Spleen (tissue), 11 donors: ENCODE results near the gene STRN4. TPM values are rescaled to one million over a fixed set of nuclear protein-coding genes. Genes with fewer than 3 reads are reported as not detected.
"Not testable (repeated sequence)": the region's sequence is repeated elsewhere in the genome, so short reads cannot be mapped to it uniquely, and the experiment has no call there.

Experiments
- DNase-seq: peaks from one replicate; pipeline ENCODE4 v3.0.0-alpha.2; 2020
- H3K27ac ChIP-seq, 8 donors: fragments of 200-600 bp; sonication (generic) in 7 of 8; 1 replicate in 4 of 8; 2 replicates in 4 of 8; pipeline versions ENCODE4 v1.5.0 to v1.8.0; 2016 to 2021; ENCODE audit warnings: inconsistent platforms in 4 of 8, mild to moderate bottlenecking in 4 of 8, moderate library complexity in 1 of 8
- H3K27me3 ChIP-seq, 7 donors: fragments of 200-600 bp; sonication (generic) in 6 of 7; replicated peaks in 1 of 7; 1 replicate in 4 of 7; 2 replicates in 3 of 7; pipeline versions ENCODE4 v1.5.0 to v1.8.0; 2016 to 2021; ENCODE audit warnings: inconsistent platforms in 3 of 7, mild to moderate bottlenecking in 1 of 7
- H3K36me3 ChIP-seq, 6 donors: fragments of 200-600 bp; sonication (generic) in 5 of 6; 1 replicate in 4 of 6; 2 replicates in 2 of 6; pipeline versions ENCODE4 v1.5.0 to v1.8.0; 2016 to 2021; ENCODE audit warnings: inconsistent platforms in 2 of 6
- H3K4me1 ChIP-seq, 6 donors: fragments of 200-600 bp; sonication (generic) in 5 of 6; 1 replicate in 3 of 6; 2 replicates in 3 of 6; pipeline versions ENCODE4 v1.5.0 to v1.8.0; 2016 to 2021; ENCODE audit warnings: inconsistent platforms in 3 of 6
- H3K4me3 ChIP-seq, 8 donors: fragments of 200-600 bp; sonication (generic) in 7 of 8; 1 replicate in 4 of 8; 2 replicates in 4 of 8; pipeline versions ENCODE4 v1.5.0 to v1.8.0; 2016 to 2021; ENCODE audit warnings: inconsistent platforms in 4 of 8, mild to moderate bottlenecking in 4 of 8, moderate library complexity in 2 of 8
- H3K9me3 ChIP-seq, 8 donors: fragments of 200-600 bp; sonication (generic) in 7 of 8; 1 replicate in 4 of 8; 2 replicates in 4 of 8; pipeline versions ENCODE4 v1.5.0 to v1.8.0; 2016 to 2021; ENCODE audit warnings: inconsistent platforms in 4 of 8
- POLR2A ChIP-seq, 3 donors: fragments of 450-650 bp; IDR thresholded peaks; one replicate each; pipeline ENCODE4 v1.5.1; 2017; ENCODE audit warnings: antibody characterized with exemption in 3 of 3, mild to moderate bottlenecking in 1 of 3
- POLR2AphosphoS5 ChIP-seq, 3 donors: sonication (generic); formaldehyde crosslinking; IDR thresholded peaks; one replicate each; pipeline ENCODE4 v1.5.1; 2017; ENCODE audit warnings: antibody characterized with exemption in 3 of 3
- WGBS, 5 donors: extraction: QIAGEN DNeasy Blood & Tissue Kit in 3 of 5; methylation state at CpG; one replicate each; pipeline versions ENCODE4 v1.1.5 to v1.1.7; 2013 to 2018; 5-methylcytosine and 5-hydroxymethylcytosine counted together
- intact Hi-C: fragments of 100-400 bp; cut with DNase I; formaldehyde crosslinking; loops from one replicate; pipeline ENCODE4 v1.15.0; 2023; ENCODE audit warnings: low total_unique reads
- polyA plus RNA-seq, 3 donors: library from polyadenylated mRNA; stranded (reverse); fragments of 200-250 nt; gene quantifications; one replicate each; pipeline ENCODE4 v1.2.1, GENCODE V29; 2013
- total RNA-seq, 7 donors: library from RNA; depleted of rRNA in 3 of 7; stranded (reverse); fragments of >200 nt in 3 of 7; fragmentation: NEBNext Ultra II Directional in 4 of 7; extraction: Animal tissue kit (Norgen Biotek cat#: 25700) in 4 of 7; gene quantifications; one replicate each; pipeline versions ENCODE4 v1.1.0 to v1.2.1, GENCODE V29; 2016 to 2021
- TF ChIP-seq, protein P1 (sequence below), 11 experiments: fragments of 200-600 bp in 7 of 11; fragments of 450-650 bp in 4 of 11; sonication (generic) in 4 of 11; IDR thresholded peaks in 8 of 11; conservative IDR thresholded peaks in 3 of 11; 1 replicate in 7 of 11; 2 replicates in 4 of 11; pipeline versions ENCODE4 v1.4.0 to v1.8.0; 2016 to 2021; ENCODE audit warnings: antibody characterized with exemption in 11 of 11, inconsistent platforms in 4 of 11, mild to moderate bottlenecking in 1 of 11
- donor health status: healthy with polysubstance abuse.
- donor health status: DM: no; HTN: no; CAD: no; lungs with moderate emphysema.
- donor health status: DM: no; HTN: no; CAD: no.
- donor health status: Bipolar disorder and iron deficiency.
- donor health status: healthy.
- donor health status: DM: no; HTN: no; CAD: no.
- donor health status: DM: yes; HTN: yes; CAD: no.

The STRN4 gene
- total and polyA plus RNA-seq, 10 donors, result 28.2 to 143 (median 96.6) TPM

DNA sequence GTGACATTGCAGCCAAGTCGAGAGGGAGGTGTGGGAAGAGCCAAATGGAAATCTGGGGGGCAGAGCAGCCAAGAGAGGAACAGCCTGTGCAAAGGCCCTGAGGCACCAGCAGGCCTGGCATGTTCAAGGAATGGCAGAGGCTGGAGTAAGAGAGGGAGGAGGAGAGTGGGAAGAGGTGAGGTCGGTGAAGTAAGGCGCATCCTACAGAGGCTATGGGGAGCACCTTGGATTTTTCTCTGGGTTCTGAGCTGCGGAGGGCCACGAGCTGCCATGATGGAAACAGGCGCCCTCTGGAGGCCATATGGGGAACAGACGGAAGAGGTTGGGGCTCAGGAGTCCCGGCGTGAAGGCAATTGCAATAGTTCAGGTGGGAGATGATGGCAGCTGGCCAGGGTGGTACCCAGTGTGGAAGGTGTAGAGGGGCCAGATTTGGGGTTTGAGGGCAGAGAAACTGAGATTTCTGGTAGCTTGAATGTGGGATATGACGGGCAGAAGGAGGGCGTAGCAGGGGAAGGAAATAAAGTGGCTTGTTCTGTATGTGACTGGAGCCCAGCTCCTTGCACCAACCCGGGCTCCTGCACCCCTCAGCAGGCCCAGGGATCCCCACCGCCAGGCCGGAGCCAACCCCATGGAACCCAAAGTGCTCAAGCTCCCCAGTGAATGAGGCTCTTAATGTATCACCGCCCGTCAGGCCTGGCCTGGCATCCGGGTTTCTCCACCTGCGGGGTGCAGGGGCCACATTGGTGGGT is 20.5 kb upstream of the STRN4 start:
- intact Hi-C loops, result no loop called here
- 48 to 67% (median 54%) methylated on average over 18 of the region's 18 CpGs for WGBS, 5 donors
- TF ChIP-seq POLR2AphosphoS5 (IDR thresholded peaks at IDR 0.05) (peak in 1 of 3 donors; percentile 18), POLR2A (IDR thresholded peaks at IDR 0.05) (no peak)
- TF ChIP-seq, protein P1, sequence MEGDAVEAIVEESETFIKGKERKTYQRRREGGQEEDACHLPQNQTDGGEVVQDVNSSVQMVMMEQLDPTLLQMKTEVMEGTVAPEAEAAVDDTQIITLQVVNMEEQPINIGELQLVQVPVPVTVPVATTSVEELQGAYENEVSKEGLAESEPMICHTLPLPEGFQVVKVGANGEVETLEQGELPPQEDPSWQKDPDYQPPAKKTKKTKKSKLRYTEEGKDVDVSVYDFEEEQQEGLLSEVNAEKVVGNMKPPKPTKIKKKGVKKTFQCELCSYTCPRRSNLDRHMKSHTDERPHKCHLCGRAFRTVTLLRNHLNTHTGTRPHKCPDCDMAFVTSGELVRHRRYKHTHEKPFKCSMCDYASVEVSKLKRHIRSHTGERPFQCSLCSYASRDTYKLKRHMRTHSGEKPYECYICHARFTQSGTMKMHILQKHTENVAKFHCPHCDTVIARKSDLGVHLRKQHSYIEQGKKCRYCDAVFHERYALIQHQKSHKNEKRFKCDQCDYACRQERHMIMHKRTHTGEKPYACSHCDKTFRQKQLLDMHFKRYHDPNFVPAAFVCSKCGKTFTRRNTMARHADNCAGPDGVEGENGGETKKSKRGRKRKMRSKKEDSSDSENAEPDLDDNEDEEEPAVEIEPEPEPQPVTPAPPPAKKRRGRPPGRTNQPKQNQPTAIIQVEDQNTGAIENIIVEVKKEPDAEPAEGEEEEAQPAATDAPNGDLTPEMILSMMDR (IDR thresholded peaks at IDR 0.05 in 8 of 11, conservative IDR thresholded peaks at IDR 0.05 in 3 of 11), result peak; percentile 49 to 83 (median 69)

DNA sequence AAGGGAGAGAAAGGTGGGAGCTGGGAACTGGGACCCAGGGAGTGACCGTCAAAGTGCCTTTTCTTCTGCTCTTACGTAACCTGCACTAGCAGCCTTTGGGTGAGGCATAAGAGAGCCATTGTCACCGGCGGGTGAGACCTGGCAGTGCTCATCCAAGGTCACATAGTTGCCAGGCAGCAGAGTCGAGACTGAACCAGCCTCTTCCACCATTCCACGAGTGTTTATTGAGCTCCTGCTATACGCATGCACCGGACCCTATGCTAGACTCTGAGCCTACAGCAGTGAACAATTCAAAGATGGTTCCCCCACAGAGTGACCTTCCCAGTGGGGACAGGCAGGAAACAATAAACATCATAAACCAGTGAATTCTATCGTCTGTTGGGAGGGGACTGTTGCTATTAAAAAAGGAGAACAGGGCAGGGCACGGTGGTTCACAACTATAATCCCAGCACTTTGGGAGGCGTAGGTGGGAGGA is 18.6 kb upstream of the STRN4 start:
- Histone ChIP-seq H3K4me3 (no peak overlapping the region), H3K27ac (peak overlapping the region in 2 of 8 donors; percentile 37 to 44), H3K4me1 (peaks cover 0 to 14% (median 0%) of the 10 kb centered on the region in 6 donors), H3K36me3 (no peaks in the 10 kb centered on the region), H3K9me3 (no peaks in the 10 kb centered on the region), H3K27me3 (no peaks in the 10 kb centered on the region)
- DNase-seq, result no peak
- WGBS, 5 donors, result 68 to 77% (median 73%) methylated on average over 11 of the region's 11 CpGs
- intact Hi-C loops, result no loop called here
- TF ChIP-seq POLR2A (IDR thresholded peaks at IDR 0.05) (no peak), POLR2AphosphoS5 (IDR thresholded peaks at IDR 0.05) (peak in 1 of 3 donors; percentile 20)

More for the DNA sequence above, 20.5 kb upstream of the STRN4 start:
- Histone ChIP-seq H3K27ac (no peak overlapping the region), H3K36me3 (no peaks in the 10 kb centered on the region), H3K9me3 (no peaks in the 10 kb centered on the region), H3K27me3 (no peaks in the 10 kb centered on the region), H3K4me1 (peaks cover 0 to 14% (median 0%) of the 10 kb centered on the region in 6 donors), H3K4me3 (no peak overlapping the region)
- peak; percentile 84 for DNase-seq

DNA sequence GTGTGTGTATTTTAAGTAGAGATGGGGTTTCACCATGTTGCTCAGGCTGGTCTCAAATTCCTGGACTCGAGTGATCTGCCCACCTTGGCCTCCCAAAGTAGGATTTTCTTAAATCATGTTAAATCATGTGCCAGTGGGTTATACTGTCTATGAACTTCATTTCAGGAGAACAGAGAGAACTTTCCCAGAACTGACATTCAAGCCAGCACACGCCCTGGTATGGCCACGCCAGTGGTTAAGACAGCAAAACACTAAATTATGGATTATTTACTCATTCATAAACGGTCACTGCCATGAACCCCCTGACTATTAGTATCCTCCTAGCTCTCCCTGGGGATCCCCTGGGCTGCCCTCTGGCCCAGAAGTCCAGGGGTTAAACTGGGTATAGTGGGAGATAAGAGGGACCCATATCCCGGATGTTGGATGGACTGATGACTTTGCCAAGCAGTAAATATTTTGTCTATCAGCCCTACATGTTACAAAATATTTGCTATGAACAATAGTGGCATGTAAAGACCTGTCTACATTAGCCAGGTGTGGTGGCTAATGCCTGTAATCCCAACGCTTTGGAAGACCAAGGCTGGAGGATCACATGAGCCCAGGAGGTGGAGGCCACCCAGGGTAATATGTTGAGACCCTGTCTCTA is 16.1 kb upstream of the STRN4 start:
- H3K27me3 ChIP-seq, result no peaks in the 10 kb centered on the region
- peaks cover 3 to 21% (median 4%) of the 10 kb centered on the region in 6 donors for H3K4me1 ChIP-seq
- no peak overlapping the region for H3K4me3 ChIP-seq
- TF ChIP-seq POLR2AphosphoS5 (IDR thresholded peaks at IDR 0.05) (no peak), POLR2A (IDR thresholded peaks at IDR 0.05) (no peak)
- TF ChIP-seq, protein P1 (IDR thresholded peaks at IDR 0.05 in 8 of 11, conservative IDR thresholded peaks at IDR 0.05 in 3 of 11), result no peak
- peaks cover 0 to 13% (median 0%) of the 10 kb centered on the region in 6 donors for H3K36me3 ChIP-seq
- H3K9me3 ChIP-seq, result no peaks in the 10 kb centered on the region
- 78 to 95% (median 86%) methylated on average over 6 of the region's 6 CpGs for WGBS, 5 donors
- no peak for DNase-seq
- no peak overlapping the region for H3K27ac ChIP-seq
- intact Hi-C loops, result no loop called here

DNA sequence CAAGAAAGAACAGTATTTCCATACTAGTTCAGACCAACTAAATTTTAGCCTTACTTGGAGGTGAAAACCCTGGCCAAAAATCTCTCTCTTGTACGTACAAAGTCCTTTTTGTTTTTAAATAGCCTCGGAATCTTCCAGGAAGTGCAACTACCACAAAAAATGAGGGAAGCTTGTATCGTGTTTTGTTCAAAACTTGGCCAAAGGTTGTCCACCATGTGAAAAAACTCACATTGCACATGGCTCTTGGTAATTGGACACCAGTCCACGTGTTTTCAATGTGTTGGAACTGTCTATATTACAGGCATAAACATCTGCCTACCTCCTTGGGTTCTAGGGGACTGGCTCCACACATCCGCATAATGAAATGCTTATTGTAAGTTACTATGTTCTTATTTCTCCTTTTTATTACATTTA is 15.2 kb upstream of the STRN4 start:
- intact Hi-C loops, result no loop called here
- H3K36me3 ChIP-seq, result peaks cover 0 to 20% (median 3%) of the 10 kb centered on the region in 6 donors
- TF ChIP-seq POLR2A (IDR thresholded peaks at IDR 0.05) (no peak), POLR2AphosphoS5 (IDR thresholded peaks at IDR 0.05) (no peak)
- TF ChIP-seq, protein P1 (IDR thresholded peaks at IDR 0.05 in 8 of 11, conservative IDR thresholded peaks at IDR 0.05 in 3 of 11), result no peak
- H3K4me3 ChIP-seq, result no peak overlapping the region
- H3K9me3 ChIP-seq, result no peaks in the 10 kb centered on the region
- H3K27me3 ChIP-seq, result no peaks in the 10 kb centered on the region
- WGBS, 5 donors, result 66 to 87% (median 78%) methylated on average over 5 of the region's 5 CpGs
- no peak overlapping the region for H3K27ac ChIP-seq
- DNase-seq, result no peak
- peaks cover 11 to 24% (median 13%) of the 10 kb centered on the region in 6 donors for H3K4me1 ChIP-seq

DNA sequence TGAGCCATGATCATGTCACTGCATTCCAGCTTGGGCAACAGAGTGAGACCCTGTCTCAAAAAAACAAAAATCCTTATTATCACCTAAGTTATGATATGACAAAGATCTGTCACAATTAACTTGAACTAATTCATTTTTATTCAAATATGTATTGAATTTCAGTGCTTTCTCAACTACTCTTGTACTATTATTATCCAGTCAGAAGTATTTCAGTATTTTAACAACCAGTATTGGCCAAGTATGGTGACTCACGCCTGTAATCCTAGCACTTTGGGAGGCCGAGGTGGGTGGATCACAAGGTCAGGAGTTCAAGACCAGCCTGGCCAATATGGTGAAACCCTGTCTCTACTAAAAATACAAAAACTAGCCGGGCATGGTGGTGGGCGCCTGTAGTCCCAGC is 14.6 kb upstream of the STRN4 start:
- DNase-seq, result not testable (repeated sequence)
- WGBS, 5 donors, result 76 to 87% (median 82%) methylated on average over 4 of the region's 4 CpGs

More for the DNA sequence above, 14.6 kb upstream of the STRN4 start:
- intact Hi-C loops, H3K9me3 ChIP-seq, H3K4me3 ChIP-seq, H3K27me3 ChIP-seq, H3K27ac ChIP-seq: not testable (repeated sequence)
- peaks cover 0 to 25% (median 6%) of the 10 kb centered on the region in 6 donors for H3K36me3 ChIP-seq
- peaks cover 11 to 29% (median 16%) of the 10 kb centered on the region in 6 donors for H3K4me1 ChIP-seq
